Measurements from ENCODE around the gene SULT4A1. TPM values are rescaled to one million over a fixed set of nuclear protein-coding genes. Genes with fewer than 3 reads are reported as not detected.
A peak's percentile ranks its signal among the peaks of the same experiment; 100 is the strongest.

Gene SULT4A1
- total RNA-seq, 4 donors from 2014 or later, result not detected

GRCh38 chr22:43827926-43828724 is 34.2 kb downstream of the SULT4A1 start:
- intact Hi-C loops (cut with DNase I), result no loop called here
- WGBS, 2 donors, result 80 to 85% methylated on average over 13 to 14 of the region's 16 CpGs
- Histone ChIP-seq H3K4me3 (no peak overlapping the region), H3K4me1 (peaks cover 3 to 40% (median 10%) of the 10 kb centered on the region in 3 donors), H3K27ac (peak overlapping the region in 3 of 4 donors; percentile 23 to 79 (median 74)), H3K36me3 (no peaks in the 10 kb centered on the region), H3K9me3 (no peaks in the 10 kb centered on the region), H3K27me3 (peaks cover 0 to 50% (median 0%) of the 10 kb centered on the region in 4 donors)
- no peak for DNase-seq
- TF ChIP-seq, protein P1, sequence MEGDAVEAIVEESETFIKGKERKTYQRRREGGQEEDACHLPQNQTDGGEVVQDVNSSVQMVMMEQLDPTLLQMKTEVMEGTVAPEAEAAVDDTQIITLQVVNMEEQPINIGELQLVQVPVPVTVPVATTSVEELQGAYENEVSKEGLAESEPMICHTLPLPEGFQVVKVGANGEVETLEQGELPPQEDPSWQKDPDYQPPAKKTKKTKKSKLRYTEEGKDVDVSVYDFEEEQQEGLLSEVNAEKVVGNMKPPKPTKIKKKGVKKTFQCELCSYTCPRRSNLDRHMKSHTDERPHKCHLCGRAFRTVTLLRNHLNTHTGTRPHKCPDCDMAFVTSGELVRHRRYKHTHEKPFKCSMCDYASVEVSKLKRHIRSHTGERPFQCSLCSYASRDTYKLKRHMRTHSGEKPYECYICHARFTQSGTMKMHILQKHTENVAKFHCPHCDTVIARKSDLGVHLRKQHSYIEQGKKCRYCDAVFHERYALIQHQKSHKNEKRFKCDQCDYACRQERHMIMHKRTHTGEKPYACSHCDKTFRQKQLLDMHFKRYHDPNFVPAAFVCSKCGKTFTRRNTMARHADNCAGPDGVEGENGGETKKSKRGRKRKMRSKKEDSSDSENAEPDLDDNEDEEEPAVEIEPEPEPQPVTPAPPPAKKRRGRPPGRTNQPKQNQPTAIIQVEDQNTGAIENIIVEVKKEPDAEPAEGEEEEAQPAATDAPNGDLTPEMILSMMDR (IDR thresholded peaks at IDR 0.05), result no peak
- no peak for TF ChIP-seq POLR2A (IDR thresholded peaks at IDR 0.05)

- peak overlapping the region in 3 of 4 donors; percentile 20 to 79 (median 29) for H3K27ac ChIP-seq
- H3K4me1 ChIP-seq, result peaks cover 3 to 40% (median 10%) of the 10 kb centered on the region in 3 donors
- H3K36me3 ChIP-seq, result no peaks in the 10 kb centered on the region
- no peak for DNase-seq
- H3K4me3 ChIP-seq, result no peak overlapping the region
- no peaks in the 10 kb centered on the region for H3K9me3 ChIP-seq
- 32 to 43% methylated on average over 13 of the region's 13 CpGs for WGBS, 2 donors
- H3K27me3 ChIP-seq, result peaks cover 0 to 53% (median 0%) of the 10 kb centered on the region in 4 donors
- TF ChIP-seq, protein P1 (IDR thresholded peaks at IDR 0.05), result no peak
- TF ChIP-seq POLR2A (IDR thresholded peaks at IDR 0.05), result no peak
- intact Hi-C loops (cut with DNase I), result no loop called here
Measured at GRCh38 chr22:43827003-43827735, 35.1 kb downstream of the SULT4A1 start.

DNA sequence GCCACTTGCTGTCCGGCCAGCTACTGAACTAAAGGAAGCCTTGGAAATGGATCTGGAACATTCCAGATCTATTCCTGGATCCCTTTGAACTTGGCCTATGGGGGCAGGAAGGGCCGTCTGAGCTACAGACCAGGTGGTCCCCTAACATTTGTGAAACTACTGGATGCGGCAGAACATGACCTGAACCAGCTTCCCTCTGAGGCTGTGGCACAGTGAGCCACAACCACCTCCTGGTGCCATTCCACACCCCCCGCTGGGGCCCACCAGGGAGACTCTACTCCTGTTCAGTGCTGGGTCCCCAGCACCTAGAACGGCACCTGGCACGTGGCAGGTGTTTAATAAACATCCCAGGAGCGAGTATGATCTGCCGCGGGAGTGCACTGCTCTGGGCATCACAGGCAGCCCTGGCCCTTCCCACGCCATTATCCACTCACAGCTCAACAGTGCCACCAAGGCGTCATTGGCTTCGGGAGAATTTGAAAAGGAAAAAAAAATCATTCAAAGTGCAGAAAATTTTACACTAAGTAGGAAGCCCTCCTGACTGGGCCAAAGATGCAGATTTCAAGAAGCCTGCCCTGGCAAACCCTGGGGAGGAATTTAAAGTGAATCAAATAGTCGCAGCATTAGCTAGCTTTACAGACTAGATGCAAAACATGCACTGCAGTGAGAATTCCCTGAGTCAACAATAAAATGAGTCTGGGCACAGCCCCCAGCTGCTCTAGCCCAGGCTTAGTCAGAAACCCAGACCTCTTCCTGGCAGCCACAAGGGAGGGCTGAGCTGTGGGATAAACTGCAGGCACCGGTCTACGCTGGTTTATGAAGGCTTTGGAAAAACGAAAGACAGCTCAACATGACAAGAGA is 35.9 kb downstream of the SULT4A1 start:
- Histone ChIP-seq H3K36me3 (no peaks in the 10 kb centered on the region), H3K27ac (peak overlapping the region in 3 of 4 donors; percentile 20 to 79 (median 29)), H3K9me3 (no peaks in the 10 kb centered on the region), H3K4me3 (no peak overlapping the region), H3K4me1 (peaks cover 3 to 40% (median 10%) of the 10 kb centered on the region in 3 donors), H3K27me3 (peaks cover 0 to 57% (median 0%) of the 10 kb centered on the region in 4 donors)
- WGBS, 2 donors, result 25 to 36% methylated on average over 9 to 15 of the region's 16 CpGs
- intact Hi-C loops (cut with DNase I), result no loop called here
- no peak for DNase-seq
- TF ChIP-seq, protein P1 (IDR thresholded peaks at IDR 0.05), result peak in 5 of 6 experiments; percentile 22 to 44 (median 23)
- TF ChIP-seq POLR2A (IDR thresholded peaks at IDR 0.05), result no peak

DNA sequence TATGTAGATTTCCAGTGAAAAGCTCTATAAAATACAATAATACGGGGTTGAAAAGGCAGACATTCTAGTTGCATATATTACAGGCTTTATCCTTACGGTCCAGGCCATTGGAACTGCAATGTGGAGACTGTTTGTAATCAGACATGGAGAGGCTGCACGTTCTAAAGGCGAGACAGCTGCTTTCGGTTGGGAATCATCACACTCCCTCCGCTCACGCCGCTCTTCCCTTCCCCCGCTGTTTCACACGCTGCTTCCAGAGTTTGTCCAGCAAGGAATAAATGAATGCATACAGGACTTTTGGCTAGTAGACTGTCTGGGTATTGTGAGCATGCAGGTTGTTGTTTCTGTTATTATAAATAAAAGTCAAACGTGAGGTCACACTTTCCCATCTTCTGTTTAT is 36.7 kb downstream of the SULT4A1 start:
- Histone ChIP-seq H3K36me3 (no peaks in the 10 kb centered on the region), H3K4me1 (peaks cover 3 to 37% (median 10%) of the 10 kb centered on the region in 3 donors), H3K27ac (no peak overlapping the region), H3K27me3 (peaks cover 0 to 61% (median 0%) of the 10 kb centered on the region in 4 donors), H3K9me3 (no peaks in the 10 kb centered on the region), H3K4me3 (no peak overlapping the region)
- DNase-seq, result no peak
- TF ChIP-seq, protein P1 (IDR thresholded peaks at IDR 0.05), result no peak
- no peak for TF ChIP-seq POLR2A (IDR thresholded peaks at IDR 0.05)
- WGBS, 2 donors, result 71 to 84% methylated on average over 11 of the region's 11 CpGs
- intact Hi-C loops (cut with DNase I), result no loop called here

Data from esophagus squamous epithelium (tissue), 5 donors.